Activated CD8-positive, alpha-beta memory T cell treated with anti-CD3 and anti-CD28 coated beads, Interleukin-2, amount 50 U/mL, for 48 hours (primary cell): ENCODE results near the gene COL1A2.

Experiments
- DNase-seq: peaks from one replicate; pipeline ENCODE4 v3.0.0-alpha.2; 2020

Gene COL1A2

GRCh38 chr7:94384315-94384714 is 10.4 kb upstream of the COL1A2 start:
- DNase-seq: no peak

GRCh38 chr7:94386416-94386815 is 8.3 kb upstream of the COL1A2 start:
- no peak for DNase-seq

- no peak for DNase-seq
Observed at GRCh38 chr7:94388540-94388939, 6.2 kb upstream of the COL1A2 start.

- no peak for DNase-seq
Observed at GRCh38 chr7:94389381-94389780, 5.3 kb upstream of the COL1A2 start.

- DNase-seq: no peak
Observed at GRCh38 chr7:94391726-94392392, 2.8 kb upstream of the COL1A2 start.

GRCh38 chr7:94392393-94392786 is 2.3 kb upstream of the COL1A2 start:
- no peak for DNase-seq

- DNase-seq: no peak
Observed at GRCh38 chr7:94393246-94394108, 1.2 kb upstream of the COL1A2 start.

GRCh38 chr7:94394109-94394436 is 622 bp upstream of the COL1A2 start:
- no peak for DNase-seq

GRCh38 chr7:94395141-94396036 is 694 bp downstream of the COL1A2 start:
- no peak for DNase-seq

GRCh38 chr7:94396037-94396431 is 1.3 kb downstream of the COL1A2 start:
- no peak for DNase-seq

GRCh38 chr7:94396596-94396995 is 1.9 kb downstream of the COL1A2 start:
- no peak for DNase-seq

GRCh38 chr7:94397722-94398121 is 3.0 kb downstream of the COL1A2 start:
- DNase-seq: no peak

GRCh38 chr7:94398841-94399240 is 4.1 kb downstream of the COL1A2 start:
- no peak for DNase-seq

- DNase-seq: no peak
Observed at GRCh38 chr7:94400022-94400421, 5.3 kb downstream of the COL1A2 start.

GRCh38 chr7:94400643-94401427 is 6.1 kb downstream of the COL1A2 start:
- DNase-seq: no peak

- DNase-seq: no peak
Observed at GRCh38 chr7:94401428-94401814, 6.7 kb downstream of the COL1A2 start.

GRCh38 chr7:94403546-94403945 is 8.9 kb downstream of the COL1A2 start:
- no peak for DNase-seq

- no peak for DNase-seq
Observed at GRCh38 chr7:94405506-94405905, 10.8 kb downstream of the COL1A2 start.

- no peak for DNase-seq
Observed at GRCh38 chr7:94406696-94407095, 12.0 kb downstream of the COL1A2 start.

- no peak for DNase-seq
Observed at GRCh38 chr7:94409200-94409948, 14.7 kb downstream of the COL1A2 start.

- DNase-seq: no peak
Observed at GRCh38 chr7:94410413-94411187, 15.9 kb downstream of the COL1A2 start.
